CD4-positive, alpha-beta T cell (primary cell): ENCODE data around the gene RAB20. TPM values are rescaled to one million over a fixed set of nuclear protein-coding genes. Genes with fewer than 3 reads are reported as not detected.

Experiments
- ATAC-seq: fragments of 200-7000 bp; cut with Tn5 transposase; one replicate; pipeline ENCODE4 v1.10.0; 2022; ENCODE audit warnings: mild to moderate bottlenecking; ENCODE audit not compliant: poor library complexity
- CTCF ChIA-PET: fragments of 350-600 bp; sonication (Branson Sonifier 250); formaldehyde crosslinking; loops from one replicate; lab custom pipeline; 2021; ENCODE audit warnings: antibody characterized with exemption, inconsistent platforms; lab: Charles Lee
- POLR2A ChIA-PET: fragments of 350-600 bp; sonication (Branson Sonifier 250); formaldehyde crosslinking; loops from one replicate; lab custom pipeline; 2021; ENCODE audit warnings: antibody characterized with exemption, inconsistent platforms; lab: Charles Lee
- DNase-seq, 14 experiments: peaks; one replicate each; pipeline ENCODE4 v3.0.0-alpha.2; 2013 to 2020; ENCODE audit warnings: mixed read lengths in 2 of 14
- H3K27ac ChIP-seq, 2 donors: one replicate each; pipeline versions ENCODE4 v1.5.1 to v1.7.0; 2013; ENCODE audit warnings: low read length in 2 of 2, low read depth in 1 of 2, mild to moderate bottlenecking in 1 of 2
- H3K27me3 ChIP-seq, 2 experiments: 1 replicate in 1 of 2; 2 replicates in 1 of 2; pipeline versions ENCODE4 v1.6.1 to v1.7.0; 2013; ENCODE audit warnings: low read length in 2 of 2, control low read depth in 1 of 2, mild to moderate bottlenecking in 1 of 2, moderate library complexity in 1 of 2; ENCODE audit not compliant: insufficient read depth in 2 of 2, control insufficient read depth in 1 of 2
- H3K36me3 ChIP-seq: one replicate; pipeline ENCODE4 v1.6.1; 2013; ENCODE audit warnings: low read length, control low read depth; ENCODE audit not compliant: insufficient read depth
- H3K4me1 ChIP-seq: one replicate; pipeline ENCODE4 v1.6.1; 2013; ENCODE audit warnings: low read length, control low read depth; ENCODE audit not compliant: insufficient read depth
- H3K4me3 ChIP-seq: one replicate; pipeline ENCODE4 v1.5.1; 2013; ENCODE audit warnings: mild to moderate bottlenecking, low read length, moderate library complexity
- H3K9me3 ChIP-seq, 2 experiments: 1 replicate in 1 of 2; 2 replicates in 1 of 2; pipeline versions ENCODE4 v1.6.1 to v1.7.0; 2013; ENCODE audit warnings: low read length in 2 of 2, mild to moderate bottlenecking in 2 of 2, control low read depth in 1 of 2, moderate library complexity in 1 of 2; ENCODE audit not compliant: control insufficient read depth in 1 of 2, insufficient read depth in 1 of 2
- H3K27ac Mint-ChIP-seq: one replicate; pipeline ENCODE4 v1.8.0; 2020; ENCODE audit warnings: mixed read lengths
- H3K27me3 Mint-ChIP-seq: one replicate; pipeline ENCODE4 v1.8.0; 2021; ENCODE audit warnings: mixed read lengths
- H3K36me3 Mint-ChIP-seq: one replicate; pipeline ENCODE4 v1.8.0; 2021; ENCODE audit warnings: low read depth, mixed read lengths
- H3K4me1 Mint-ChIP-seq: one replicate; pipeline ENCODE4 v1.8.0; 2021; ENCODE audit warnings: low read depth, mixed read lengths
- H3K4me3 Mint-ChIP-seq: one replicate; pipeline ENCODE4 v1.8.0; 2020; ENCODE audit warnings: mild to moderate bottlenecking, mixed read lengths
- H3K9me3 Mint-ChIP-seq: one replicate; pipeline ENCODE4 v1.8.0; 2020; ENCODE audit warnings: mixed read lengths
- intact Hi-C, 2 experiments: fragments of 100-400 bp; cut with DNase I in 1 of 2; cut with micrococcal nuclease in 1 of 2; formaldehyde crosslinking; loops; one replicate each; pipeline versions ENCODE4 v1.15.1 to v1.9.0; 2023 to 2025; cut with DNase I, micrococcal nuclease
- total RNA-seq, 174 experiments: library from RNA in 2 of 174; stranded (reverse) in 2 of 174; gene quantifications; one replicate each; pipeline ENCODE4 v1.2.3 and lab custom pipeline; 2021 to 2026
- TF ChIP-seq, protein P1 (sequence below): fragments of 200-600 bp; IDR thresholded peaks from one replicate; pipeline ENCODE4 v1.8.0; 2022; ENCODE audit warnings: antibody characterized with exemption, mild to moderate bottlenecking

The RAB20 gene
- total RNA-seq, 2 experiments from 2014 or later, result 0.89 to 1.4 TPM

DNA sequence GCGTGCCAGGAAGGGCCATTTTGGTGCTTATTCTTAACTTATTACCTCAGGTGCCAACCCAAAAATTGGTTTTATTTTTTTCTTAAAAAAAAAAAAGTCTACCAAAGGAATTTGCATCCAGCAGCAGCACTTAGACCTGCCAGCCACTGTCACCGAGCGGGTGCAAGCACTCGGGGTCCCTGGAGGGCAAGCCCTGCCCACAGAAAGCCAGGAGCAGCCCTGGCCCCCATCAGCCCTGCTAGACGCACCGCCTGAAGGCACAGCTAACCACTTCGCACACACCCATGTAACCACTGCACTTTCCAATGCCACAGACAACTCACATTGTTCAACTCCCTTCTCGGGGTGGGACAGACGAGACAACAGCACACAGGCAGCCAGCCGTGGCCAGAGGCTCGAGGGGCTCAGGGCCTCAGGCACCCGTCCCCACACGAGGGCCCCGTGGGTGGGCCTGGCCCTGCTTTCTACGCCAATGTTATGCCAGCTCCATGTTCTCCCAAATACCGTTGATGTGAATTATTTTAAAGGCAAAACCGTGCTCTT lies 49.3 kb downstream of the RAB20 start:
- H3K27me3 ChIP-seq, result peaks cover 0 to 2% of the 10 kb centered on the region in 2 experiments
- Mint-ChIP-seq H3K4me1 (no peaks in the 10 kb centered on the region), H3K9me3 (no peaks in the 10 kb centered on the region), H3K36me3 (no peaks in the 10 kb centered on the region), H3K4me3 (no peak overlapping the region), H3K27me3 (peaks cover 5% of the 10 kb centered on the region), H3K27ac (no peak overlapping the region)
- CTCF ChIA-PET, result no interaction called here
- H3K4me3 ChIP-seq, result no peak overlapping the region
- H3K36me3 ChIP-seq, result no peaks in the 10 kb centered on the region
- H3K4me1 ChIP-seq, result peaks cover 5% of the 10 kb centered on the region
- H3K9me3 ChIP-seq, result peaks cover 0 to 17% of the 10 kb centered on the region in 2 experiments
- intact Hi-C loops, result no loop called here
- POLR2A ChIA-PET, result no interaction called here
- no peak overlapping the region for H3K27ac ChIP-seq
- TF ChIP-seq, protein P1, sequence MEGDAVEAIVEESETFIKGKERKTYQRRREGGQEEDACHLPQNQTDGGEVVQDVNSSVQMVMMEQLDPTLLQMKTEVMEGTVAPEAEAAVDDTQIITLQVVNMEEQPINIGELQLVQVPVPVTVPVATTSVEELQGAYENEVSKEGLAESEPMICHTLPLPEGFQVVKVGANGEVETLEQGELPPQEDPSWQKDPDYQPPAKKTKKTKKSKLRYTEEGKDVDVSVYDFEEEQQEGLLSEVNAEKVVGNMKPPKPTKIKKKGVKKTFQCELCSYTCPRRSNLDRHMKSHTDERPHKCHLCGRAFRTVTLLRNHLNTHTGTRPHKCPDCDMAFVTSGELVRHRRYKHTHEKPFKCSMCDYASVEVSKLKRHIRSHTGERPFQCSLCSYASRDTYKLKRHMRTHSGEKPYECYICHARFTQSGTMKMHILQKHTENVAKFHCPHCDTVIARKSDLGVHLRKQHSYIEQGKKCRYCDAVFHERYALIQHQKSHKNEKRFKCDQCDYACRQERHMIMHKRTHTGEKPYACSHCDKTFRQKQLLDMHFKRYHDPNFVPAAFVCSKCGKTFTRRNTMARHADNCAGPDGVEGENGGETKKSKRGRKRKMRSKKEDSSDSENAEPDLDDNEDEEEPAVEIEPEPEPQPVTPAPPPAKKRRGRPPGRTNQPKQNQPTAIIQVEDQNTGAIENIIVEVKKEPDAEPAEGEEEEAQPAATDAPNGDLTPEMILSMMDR, result no peak
- ATAC-seq (no peak), DNase-seq (no peak)

DNA sequence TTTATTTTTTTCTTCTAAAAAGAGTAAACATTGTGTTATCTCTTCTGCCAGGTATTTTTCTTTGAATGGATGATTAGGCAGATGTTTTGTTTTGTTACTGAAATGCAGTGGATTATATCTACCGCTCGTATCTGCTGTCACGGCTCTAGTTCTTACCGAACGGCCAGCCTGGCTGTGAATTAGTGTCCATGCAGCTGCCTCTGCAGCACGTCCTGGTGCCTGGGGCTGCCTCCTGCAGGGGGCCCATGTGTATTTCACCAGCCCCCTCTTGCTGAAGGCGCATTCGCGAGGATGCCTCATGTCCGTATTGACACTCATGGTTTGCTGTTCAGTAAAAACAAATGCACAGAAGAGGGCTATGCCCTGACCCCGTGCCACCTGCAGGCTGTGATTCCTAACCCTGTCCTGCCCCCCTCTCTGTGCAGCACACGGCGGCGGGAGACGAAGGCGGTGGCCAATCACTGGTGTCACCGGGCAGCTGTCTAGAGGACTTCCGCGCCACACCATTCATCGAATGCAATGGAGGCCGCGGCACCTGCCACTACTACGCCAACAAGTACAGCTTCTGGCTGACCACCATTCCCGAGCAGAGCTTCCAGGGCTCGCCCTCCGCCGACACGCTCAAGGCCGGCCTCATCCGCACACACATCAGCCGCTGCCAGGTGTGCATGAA lies 49.9 kb downstream of the RAB20 start:
- ATAC-seq (no peak), DNase-seq (no peak)
- no peaks in the 10 kb centered on the region for H3K36me3 ChIP-seq
- peaks cover 0 to 2% of the 10 kb centered on the region in 2 experiments for H3K27me3 ChIP-seq
- H3K9me3 Mint-ChIP-seq, result no peaks in the 10 kb centered on the region
- intact Hi-C loops, result no loop called here
- no peak overlapping the region for H3K4me3 Mint-ChIP-seq
- peaks cover 5% of the 10 kb centered on the region for H3K4me1 ChIP-seq
- peaks cover 10% of the 10 kb centered on the region for H3K27me3 Mint-ChIP-seq
- no peak overlapping the region for H3K27ac Mint-ChIP-seq
- H3K36me3 Mint-ChIP-seq, result no peaks in the 10 kb centered on the region
- peaks cover 0 to 17% of the 10 kb centered on the region in 2 experiments for H3K9me3 ChIP-seq
- POLR2A ChIA-PET, result no interaction called here
- H3K4me3 ChIP-seq, result no peak overlapping the region
- TF ChIP-seq, protein P1, result no peak
- CTCF ChIA-PET, result no interaction called here
- H3K4me1 Mint-ChIP-seq, result no peaks in the 10 kb centered on the region
- H3K27ac ChIP-seq, result no peak overlapping the region

- ATAC-seq, result no peak
Observed at GRCh38 chr13:110509971-110510786, 51.3 kb downstream of the RAB20 start.

More at GRCh38 chr13:110509971-110510786, 51.3 kb downstream of the RAB20 start:
- no peak overlapping the region for H3K4me3 ChIP-seq
- Mint-ChIP-seq H3K4me1 (no peaks in the 10 kb centered on the region), H3K27me3 (peaks cover 15% of the 10 kb centered on the region), H3K4me3 (no peak overlapping the region), H3K27ac (no peak overlapping the region), H3K36me3 (no peaks in the 10 kb centered on the region), H3K9me3 (no peaks in the 10 kb centered on the region)
- POLR2A ChIA-PET, result no interaction called here
- H3K27me3 ChIP-seq, result peaks cover 0 to 2% of the 10 kb centered on the region in 2 experiments
- H3K4me1 ChIP-seq, result peaks cover 5% of the 10 kb centered on the region
- no peak for DNase-seq
- H3K36me3 ChIP-seq, result no peaks in the 10 kb centered on the region
- H3K9me3 ChIP-seq, result peaks cover 0 to 16% of the 10 kb centered on the region in 2 experiments
- intact Hi-C loops, result no loop called here
- TF ChIP-seq, protein P1, result no peak
- no peak overlapping the region for H3K27ac ChIP-seq
- CTCF ChIA-PET, result no interaction called here
